Measurements from ENCODE around the gene ZFR2.

DNA sequence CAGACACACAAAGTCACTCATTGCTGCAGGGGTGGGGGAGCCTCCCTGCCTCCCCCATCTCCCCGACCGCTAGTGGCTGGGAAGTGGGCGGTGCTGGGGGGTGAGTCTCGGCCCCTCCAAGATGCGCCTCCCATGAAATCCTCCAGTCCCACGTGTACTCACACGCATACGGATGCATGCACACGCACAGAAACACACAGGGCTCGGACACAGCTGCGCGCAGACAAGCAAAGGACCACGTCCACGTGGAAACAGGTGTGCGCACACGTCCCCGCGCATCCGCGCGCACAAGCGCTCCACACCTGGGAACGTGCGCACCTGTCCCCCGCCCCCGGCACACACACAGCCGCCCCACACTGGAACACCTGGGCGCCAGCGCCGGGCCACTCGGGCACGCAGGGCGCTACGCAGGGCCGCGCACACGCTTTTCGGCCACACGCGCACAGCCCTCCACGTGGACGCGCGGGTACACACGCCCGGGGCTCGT lies 83.3 kb downstream of the ZFR2 start:
- no peak for TF ChIP-seq EZH2 (IDR thresholded peaks at IDR 0.05; ENCODE audit: borderline replicate concordance, low read depth, low read length, poor library complexity, severe bottlenecking)
- TF ChIP-seq, protein P1, sequence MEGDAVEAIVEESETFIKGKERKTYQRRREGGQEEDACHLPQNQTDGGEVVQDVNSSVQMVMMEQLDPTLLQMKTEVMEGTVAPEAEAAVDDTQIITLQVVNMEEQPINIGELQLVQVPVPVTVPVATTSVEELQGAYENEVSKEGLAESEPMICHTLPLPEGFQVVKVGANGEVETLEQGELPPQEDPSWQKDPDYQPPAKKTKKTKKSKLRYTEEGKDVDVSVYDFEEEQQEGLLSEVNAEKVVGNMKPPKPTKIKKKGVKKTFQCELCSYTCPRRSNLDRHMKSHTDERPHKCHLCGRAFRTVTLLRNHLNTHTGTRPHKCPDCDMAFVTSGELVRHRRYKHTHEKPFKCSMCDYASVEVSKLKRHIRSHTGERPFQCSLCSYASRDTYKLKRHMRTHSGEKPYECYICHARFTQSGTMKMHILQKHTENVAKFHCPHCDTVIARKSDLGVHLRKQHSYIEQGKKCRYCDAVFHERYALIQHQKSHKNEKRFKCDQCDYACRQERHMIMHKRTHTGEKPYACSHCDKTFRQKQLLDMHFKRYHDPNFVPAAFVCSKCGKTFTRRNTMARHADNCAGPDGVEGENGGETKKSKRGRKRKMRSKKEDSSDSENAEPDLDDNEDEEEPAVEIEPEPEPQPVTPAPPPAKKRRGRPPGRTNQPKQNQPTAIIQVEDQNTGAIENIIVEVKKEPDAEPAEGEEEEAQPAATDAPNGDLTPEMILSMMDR (conservative IDR thresholded peaks at IDR 0.05; ENCODE audit: low read depth, low read length), result no peak
